Breast epithelium (tissue), 3 donors: ENCODE data around the gene CLUH.

ENCODE experiments used
- CTCF ChIP-seq, 3 donors: fragments of 450-650 bp; IDR thresholded peaks; one replicate each; pipeline ENCODE4 v1.5.1; 2016 to 2017; ENCODE audit warnings: antibody characterized with exemption in 3 of 3, mild to moderate bottlenecking in 3 of 3, moderate library complexity in 3 of 3
- POLR2A ChIP-seq: fragments of 450-650 bp; IDR thresholded peaks from one replicate; pipeline ENCODE4 v1.6.1; 2016; ENCODE audit warnings: antibody characterized with exemption, mild to moderate bottlenecking, moderate library complexity
- POLR2AphosphoS5 ChIP-seq, 3 donors: sonication (generic); formaldehyde crosslinking; IDR thresholded peaks; one replicate each; pipeline ENCODE4 v1.6.1; 2017; ENCODE audit warnings: antibody characterized with exemption in 3 of 3

- TF ChIP-seq POLR2A (no peak), CTCF (IDR thresholded peaks at IDR 0.05) (no peak), POLR2AphosphoS5 (IDR thresholded peaks at IDR 0.05) (no peak)
Measured at GRCh38 chr17:2737693-2738092, 26.1 kb upstream of the CLUH start.
